IMR-90 (cell line): ENCODE results near the gene IMPDH1.

Experiments used
- BHLHE40 ChIP-seq: fragments of 150-350 bp; IDR thresholded peaks from 2 replicates; pipeline ENCODE4 v1.6.1; 2016; ENCODE audit warnings: mild to moderate bottlenecking, low read depth, low read length
- CEBPB ChIP-seq: IDR thresholded peaks from 2 replicates; pipeline ENCODE4 v1.6.1; 2012; ENCODE audit warnings: low read depth, low read length, improper control_type of control experiment
- CHD1 ChIP-seq: IDR thresholded peaks from 2 replicates; pipeline ENCODE4 v1.6.1; 2012; ENCODE audit warnings: low read depth, low read length, improper control_type of control experiment
- CTCF ChIP-seq: conservative IDR thresholded peaks from 2 replicates; pipeline ENCODE4 v1.5.1; 2012; ENCODE audit warnings: mild to moderate bottlenecking, low read depth, low read length, improper control_type of control experiment
- POLR2A ChIP-seq: IDR thresholded peaks from 2 replicates; pipeline ENCODE4 v1.6.1; 2012; ENCODE audit warnings: mild to moderate bottlenecking, low read depth, low read length
- RAD21 ChIP-seq: IDR thresholded peaks from 2 replicates; pipeline ENCODE4 v1.6.1; 2012; ENCODE audit warnings: low read length, improper control_type of control experiment
- RCOR1 ChIP-seq: IDR thresholded peaks from 2 replicates; pipeline ENCODE4 v1.6.1; 2012; ENCODE audit warnings: mild to moderate bottlenecking, low read length, improper control_type of control experiment; ENCODE audit not compliant: insufficient replicate concordance
- RFX5 ChIP-seq: IDR thresholded peaks from 2 replicates; pipeline ENCODE4 v1.8.0; 2012; ENCODE audit warnings: low read depth, mild to moderate bottlenecking, low read length, moderate library complexity
- SMC3 ChIP-seq: fragments of 150-350 bp; IDR thresholded peaks from 2 replicates; pipeline ENCODE4 v1.6.1; 2016; ENCODE audit warnings: low read depth, mild to moderate bottlenecking, antibody characterized with exemption, low read length, moderate library complexity
- TF ChIP-seq, protein P1 (sequence below): fragments of 150-350 bp; IDR thresholded peaks from 2 replicates; pipeline ENCODE4 v1.6.1; 2016; ENCODE audit warnings: low read depth, mild to moderate bottlenecking, low read length, moderate library complexity, borderline replicate concordance

DNA sequence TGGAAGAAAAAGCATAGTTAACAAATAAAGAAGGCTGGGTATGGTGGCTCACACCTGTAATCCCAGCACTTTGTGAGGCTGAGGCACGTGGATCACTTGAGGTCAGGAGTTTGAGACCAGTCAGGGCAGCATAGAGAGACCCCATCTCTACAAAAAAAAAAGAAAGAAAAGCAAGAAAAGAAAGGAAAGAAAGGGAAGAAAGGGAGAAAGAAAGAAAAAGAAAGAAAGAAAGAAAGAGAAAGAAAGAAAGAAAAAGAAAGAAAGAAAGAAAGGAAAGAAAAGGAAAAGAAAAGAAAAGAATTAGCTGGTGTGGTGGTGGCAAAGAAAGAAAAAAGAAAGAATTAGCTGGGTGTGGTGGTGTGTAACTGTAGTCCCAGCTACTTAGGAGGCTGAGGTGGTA, 42.8 kb upstream of the IMPDH1 start:
- TF ChIP-seq POLR2A (no peak), RAD21 (no peak), CTCF (no peak), CEBPB (no peak), RFX5 (no peak), BHLHE40 (no peak), RCOR1 (no peak), SMC3 (no peak), CHD1 (no peak)
- TF ChIP-seq, protein P1, sequence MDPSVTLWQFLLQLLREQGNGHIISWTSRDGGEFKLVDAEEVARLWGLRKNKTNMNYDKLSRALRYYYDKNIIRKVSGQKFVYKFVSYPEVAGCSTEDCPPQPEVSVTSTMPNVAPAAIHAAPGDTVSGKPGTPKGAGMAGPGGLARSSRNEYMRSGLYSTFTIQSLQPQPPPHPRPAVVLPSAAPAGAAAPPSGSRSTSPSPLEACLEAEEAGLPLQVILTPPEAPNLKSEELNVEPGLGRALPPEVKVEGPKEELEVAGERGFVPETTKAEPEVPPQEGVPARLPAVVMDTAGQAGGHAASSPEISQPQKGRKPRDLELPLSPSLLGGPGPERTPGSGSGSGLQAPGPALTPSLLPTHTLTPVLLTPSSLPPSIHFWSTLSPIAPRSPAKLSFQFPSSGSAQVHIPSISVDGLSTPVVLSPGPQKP, result no peak
